22Rv1 (cell line): Measurements from ENCODE around the gene COBL.

Experiments
- H3K27ac ChIP-seq: fragments of 450-650 bp; 2 replicates; pipeline ENCODE4 v1.5.1; 2017
- CTCF ChIP-seq: fragments of 450-650 bp; IDR thresholded peaks from 2 replicates; pipeline ENCODE4 v1.5.1; 2017; ENCODE audit warnings: mild to moderate bottlenecking
- ZFX ChIP-seq: fragments of 450-650 bp; IDR thresholded peaks from 2 replicates; pipeline ENCODE4 v1.6.1; 2017; ENCODE audit warnings: antibody characterized with exemption, borderline replicate concordance

Gene COBL

GRCh38 chr7:51132661-51133060, 183.9 kb downstream of the COBL start:
- no peak overlapping the region for H3K27ac ChIP-seq
- TF ChIP-seq CTCF, result no peak
- no peak for TF ChIP-seq ZFX

- TF ChIP-seq ZFX, result no peak
- no peak for TF ChIP-seq CTCF
- no peak overlapping the region for H3K27ac ChIP-seq
Observed at GRCh38 chr7:51129527-51130472, 186.8 kb downstream of the COBL start.

GRCh38 chr7:51128545-51129435, 187.8 kb downstream of the COBL start:
- TF ChIP-seq ZFX (no peak), CTCF (no peak)
- no peak overlapping the region for H3K27ac ChIP-seq

- TF ChIP-seq ZFX (no peak), CTCF (no peak)
- no peak overlapping the region for H3K27ac ChIP-seq
Observed at GRCh38 chr7:51127618-51127904, 189.0 kb downstream of the COBL start.

- no peak for TF ChIP-seq ZFX
- no peak for TF ChIP-seq CTCF
- no peak overlapping the region for H3K27ac ChIP-seq
Observed at GRCh38 chr7:51126813-51127617, 189.6 kb downstream of the COBL start.

GRCh38 chr7:51126324-51126723, 190.3 kb downstream of the COBL start:
- no peak overlapping the region for H3K27ac ChIP-seq
- no peak for TF ChIP-seq CTCF
- no peak for TF ChIP-seq ZFX
